Spleen (tissue), 7 donors: Measurements from ENCODE around the gene TBCD.

Experiments
- POLR2AphosphoS5 ChIP-seq, 3 donors: sonication (generic); formaldehyde crosslinking; IDR thresholded peaks; one replicate each; pipeline ENCODE4 v1.5.1; 2017; ENCODE audit warnings: antibody characterized with exemption in 3 of 3
- TF ChIP-seq, protein P1 (sequence below), 11 experiments: fragments of 200-600 bp in 7 of 11; fragments of 450-650 bp in 4 of 11; sonication (generic) in 4 of 11; IDR thresholded peaks in 8 of 11; conservative IDR thresholded peaks in 3 of 11; 1 replicate in 7 of 11; 2 replicates in 4 of 11; pipeline versions ENCODE4 v1.4.0 to v1.8.0; 2016 to 2021; ENCODE audit warnings: antibody characterized with exemption in 11 of 11, inconsistent platforms in 4 of 11, mild to moderate bottlenecking in 1 of 11
- donor health status: DM: no; HTN: no; CAD: no; lungs with moderate emphysema.
- donor health status: DM: no; HTN: no; CAD: no.
- donor health status: DM: no; HTN: no; CAD: no.

DNA sequence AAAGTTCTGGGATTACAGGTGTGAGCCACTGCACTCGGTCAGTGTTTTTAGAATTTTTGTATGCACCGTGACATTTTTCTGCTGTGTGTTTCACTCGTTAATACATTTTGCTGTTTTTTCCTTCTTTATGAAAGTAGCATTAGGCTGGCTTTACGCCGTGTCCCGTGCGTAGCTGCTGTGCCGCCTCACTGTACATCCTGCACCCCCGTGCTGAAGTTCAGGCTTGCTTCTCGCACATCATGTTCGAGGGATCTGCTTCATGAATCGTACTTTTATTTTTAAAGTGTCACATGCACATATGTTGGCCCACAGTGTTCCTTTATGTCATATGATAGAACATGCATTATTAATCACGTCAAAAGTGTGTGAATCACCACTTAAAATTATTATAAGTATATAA lies 172.3 kb downstream of the TBCD start:
- TF ChIP-seq POLR2AphosphoS5 (IDR thresholded peaks at IDR 0.05) = no peak
- TF ChIP-seq, protein P1, sequence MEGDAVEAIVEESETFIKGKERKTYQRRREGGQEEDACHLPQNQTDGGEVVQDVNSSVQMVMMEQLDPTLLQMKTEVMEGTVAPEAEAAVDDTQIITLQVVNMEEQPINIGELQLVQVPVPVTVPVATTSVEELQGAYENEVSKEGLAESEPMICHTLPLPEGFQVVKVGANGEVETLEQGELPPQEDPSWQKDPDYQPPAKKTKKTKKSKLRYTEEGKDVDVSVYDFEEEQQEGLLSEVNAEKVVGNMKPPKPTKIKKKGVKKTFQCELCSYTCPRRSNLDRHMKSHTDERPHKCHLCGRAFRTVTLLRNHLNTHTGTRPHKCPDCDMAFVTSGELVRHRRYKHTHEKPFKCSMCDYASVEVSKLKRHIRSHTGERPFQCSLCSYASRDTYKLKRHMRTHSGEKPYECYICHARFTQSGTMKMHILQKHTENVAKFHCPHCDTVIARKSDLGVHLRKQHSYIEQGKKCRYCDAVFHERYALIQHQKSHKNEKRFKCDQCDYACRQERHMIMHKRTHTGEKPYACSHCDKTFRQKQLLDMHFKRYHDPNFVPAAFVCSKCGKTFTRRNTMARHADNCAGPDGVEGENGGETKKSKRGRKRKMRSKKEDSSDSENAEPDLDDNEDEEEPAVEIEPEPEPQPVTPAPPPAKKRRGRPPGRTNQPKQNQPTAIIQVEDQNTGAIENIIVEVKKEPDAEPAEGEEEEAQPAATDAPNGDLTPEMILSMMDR (IDR thresholded peaks at IDR 0.05 in 8 of 11, conservative IDR thresholded peaks at IDR 0.05 in 3 of 11) = no peak
